ENCODE measurements around the gene C20orf96. TPM values are rescaled to one million over a fixed set of nuclear protein-coding genes. Genes with fewer than 3 reads are reported as not detected.
"Not testable (repeated sequence)": the region's sequence is repeated elsewhere in the genome, so short reads cannot be mapped to it uniquely, and the experiment has no call there.

C20orf96 gene
- total RNA-seq, 1 experiment from 2014 or later: 2.0 TPM

- no peaks in the 10 kb centered on the region for H3K9me3 ChIP-seq (ENCODE audit: low read length)
Observed at GRCh38 chr20:266596-267562, 23.7 kb downstream of the C20orf96 start.

GRCh38 chr20:263701-264100 is 26.8 kb downstream of the C20orf96 start:
- Histone ChIP-seq H2AFZ (ENCODE audit: low read length) (no peak overlapping the region), H3K9me3 (ENCODE audit: low read length) (no peaks in the 10 kb centered on the region), H3K27ac (ENCODE audit: low read length) (no peak overlapping the region), H3K36me3 (ENCODE audit: insufficient read depth, low read length) (no peaks in the 10 kb centered on the region), H3K4me2 (ENCODE audit: low read depth, low read length, poor library complexity, severe bottlenecking) (no peak overlapping the region), H3K4me1 (ENCODE audit: low read length) (peaks cover 9% of the 10 kb centered on the region), H3K9ac (ENCODE audit: low read length) (no peak overlapping the region), H3K4me3 (ENCODE audit: low read length) (no peak overlapping the region), H3K27me3 (ENCODE audit: low read length) (no peaks in the 10 kb centered on the region), H4K20me1 (ENCODE audit: insufficient read depth, low read depth, low read length) (no peaks in the 10 kb centered on the region), H3K79me2 (ENCODE audit: low read length) (no peaks in the 10 kb centered on the region), H3K9me2 (replicated peaks; ENCODE audit: insufficient read depth, low read length) (no peaks in the 10 kb centered on the region)
- DNase-seq: no peak

More at GRCh38 chr20:266596-267562, 23.7 kb downstream of the C20orf96 start:
- peak overlapping the region; percentile 58 for H3K4me3 ChIP-seq (ENCODE audit: low read length)
- H3K4me1 ChIP-seq (ENCODE audit: low read length): peaks cover 9% of the 10 kb centered on the region
- H3K79me2 ChIP-seq (ENCODE audit: low read length): no peaks in the 10 kb centered on the region
- no peaks in the 10 kb centered on the region for H4K20me1 ChIP-seq (ENCODE audit: insufficient read depth, low read depth, low read length)
- no peaks in the 10 kb centered on the region for H3K36me3 ChIP-seq (ENCODE audit: insufficient read depth, low read length)
- peak overlapping the region; percentile 73 for H3K4me2 ChIP-seq (ENCODE audit: low read depth, low read length, poor library complexity, severe bottlenecking)
- H3K9ac ChIP-seq (ENCODE audit: low read length): peak overlapping the region; percentile 65
- peak overlapping the region; percentile 99 for H2AFZ ChIP-seq (ENCODE audit: low read length)
- no peaks in the 10 kb centered on the region for H3K9me2 ChIP-seq (replicated peaks; ENCODE audit: insufficient read depth, low read length)
- DNase-seq: peak; percentile 96
- no peak overlapping the region for H3K27ac ChIP-seq (ENCODE audit: low read length)
- H3K27me3 ChIP-seq (ENCODE audit: low read length): no peaks in the 10 kb centered on the region

DNA sequence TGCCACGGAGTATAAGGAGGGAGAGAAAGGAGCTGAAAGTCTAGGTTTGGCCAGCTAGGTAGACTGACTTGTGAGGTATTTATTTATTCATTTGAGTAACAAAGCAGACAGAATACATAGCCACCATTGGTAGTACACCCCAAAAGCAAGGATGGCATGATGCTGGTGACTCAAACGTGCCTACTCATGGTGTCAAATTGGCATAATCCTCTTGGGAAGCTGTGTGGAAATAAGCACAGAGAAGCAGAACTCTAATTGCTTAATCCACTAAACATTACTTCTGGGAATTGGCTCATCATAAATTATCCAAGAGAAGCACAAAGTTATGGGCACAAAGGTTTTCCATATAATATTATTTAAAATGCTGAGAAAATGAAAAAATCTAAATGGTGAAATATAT is 30.6 kb downstream of the C20orf96 start:
- no peak for DNase-seq
- Histone ChIP-seq H3K9ac (ENCODE audit: low read length) (no peak overlapping the region), H2AFZ (ENCODE audit: low read length) (no peak overlapping the region)

GRCh38 chr20:258963-259362 is 31.6 kb downstream of the C20orf96 start:
- no peaks in the 10 kb centered on the region for H3K79me2 ChIP-seq (ENCODE audit: low read length)
- no peak overlapping the region for H3K9ac ChIP-seq (ENCODE audit: low read length)
- no peak overlapping the region for H2AFZ ChIP-seq (ENCODE audit: low read length)
- no peaks in the 10 kb centered on the region for H3K27me3 ChIP-seq (ENCODE audit: low read length)
- H3K4me1 ChIP-seq (ENCODE audit: low read length): no peaks in the 10 kb centered on the region
- H3K27ac ChIP-seq (ENCODE audit: low read length): no peak overlapping the region
- DNase-seq: peak; percentile 47
- H3K4me2 ChIP-seq (ENCODE audit: low read depth, low read length, poor library complexity, severe bottlenecking): no peak overlapping the region
- H4K20me1 ChIP-seq (ENCODE audit: insufficient read depth, low read depth, low read length): no peaks in the 10 kb centered on the region
- no peaks in the 10 kb centered on the region for H3K9me2 ChIP-seq (replicated peaks; ENCODE audit: insufficient read depth, low read length)
- H3K4me3 ChIP-seq (ENCODE audit: low read length): no peak overlapping the region
- no peaks in the 10 kb centered on the region for H3K9me3 ChIP-seq (ENCODE audit: low read length)
- H3K36me3 ChIP-seq (ENCODE audit: insufficient read depth, low read length): no peaks in the 10 kb centered on the region

More for the DNA sequence above, 30.6 kb downstream of the C20orf96 start:
- Histone ChIP-seq H3K9me2 (replicated peaks; ENCODE audit: insufficient read depth, low read length) (no peaks in the 10 kb centered on the region), H3K4me3 (ENCODE audit: low read length) (no peak overlapping the region), H3K9me3 (ENCODE audit: low read length) (no peaks in the 10 kb centered on the region), H3K27me3 (ENCODE audit: low read length) (no peaks in the 10 kb centered on the region), H3K27ac (ENCODE audit: low read length) (no peak overlapping the region), H4K20me1 (ENCODE audit: insufficient read depth, low read depth, low read length) (no peaks in the 10 kb centered on the region), H3K4me2 (ENCODE audit: low read depth, low read length, poor library complexity, severe bottlenecking) (no peak overlapping the region), H3K36me3 (ENCODE audit: insufficient read depth, low read length) (no peaks in the 10 kb centered on the region), H3K4me1 (ENCODE audit: low read length) (no peaks in the 10 kb centered on the region), H3K79me2 (ENCODE audit: low read length) (no peaks in the 10 kb centered on the region)

GRCh38 chr20:258269-258858 is 32.2 kb downstream of the C20orf96 start:
- no peak overlapping the region for H3K27ac ChIP-seq (ENCODE audit: low read length)
- H4K20me1 ChIP-seq (ENCODE audit: insufficient read depth, low read depth, low read length): no peaks in the 10 kb centered on the region
- no peaks in the 10 kb centered on the region for H3K79me2 ChIP-seq (ENCODE audit: low read length)
- no peaks in the 10 kb centered on the region for H3K36me3 ChIP-seq (ENCODE audit: insufficient read depth, low read length)
- no peak overlapping the region for H3K4me3 ChIP-seq (ENCODE audit: low read length)
- H2AFZ ChIP-seq (ENCODE audit: low read length): no peak overlapping the region
- H3K9me3 ChIP-seq (ENCODE audit: low read length): no peaks in the 10 kb centered on the region
- no peak overlapping the region for H3K9ac ChIP-seq (ENCODE audit: low read length)
- no peaks in the 10 kb centered on the region for H3K27me3 ChIP-seq (ENCODE audit: low read length)
- no peak overlapping the region for H3K4me2 ChIP-seq (ENCODE audit: low read depth, low read length, poor library complexity, severe bottlenecking)
- H3K4me1 ChIP-seq (ENCODE audit: low read length): no peaks in the 10 kb centered on the region
- no peaks in the 10 kb centered on the region for H3K9me2 ChIP-seq (replicated peaks; ENCODE audit: insufficient read depth, low read length)
- DNase-seq: no peak

DNA sequence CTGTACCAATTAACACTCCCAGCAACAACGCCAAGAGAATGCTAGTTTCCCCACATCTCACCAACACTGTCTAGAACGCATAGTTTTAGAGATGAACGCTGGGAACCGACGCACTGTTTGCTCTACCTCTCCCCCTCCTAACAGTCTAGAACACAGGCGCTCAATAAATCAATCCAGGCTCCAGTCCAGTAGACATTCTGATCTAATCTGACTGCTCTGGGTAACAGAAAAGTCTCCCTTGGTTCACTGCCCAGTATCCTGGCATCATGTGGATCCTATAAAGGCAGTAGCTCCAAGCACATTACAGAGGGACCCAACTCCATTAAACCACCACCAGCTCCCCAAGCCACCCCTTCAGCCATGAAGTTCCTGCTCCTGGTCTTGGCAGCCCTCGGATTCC is 33.1 kb downstream of the C20orf96 start, which contains the start of gene DEFB132:
TSS of gene DEFB132 (plus strand) at position 306 of the 400 bp plus-strand sequence. CDS start at position 361, 55 bp downstream.
- no peak within 1 kb of the TSS for H3K4me2 ChIP-seq (ENCODE audit: low read depth, low read length, poor library complexity, severe bottlenecking)
- H3K27me3 ChIP-seq (ENCODE audit: low read length): no peaks in the 10 kb centered on the region
- H3K4me1 ChIP-seq (ENCODE audit: low read length): no peaks in the 10 kb centered on the region
- H3K4me3 ChIP-seq (ENCODE audit: low read length): no peak within 1 kb of the TSS
- H3K9me3 ChIP-seq (ENCODE audit: low read length): no peaks in the 10 kb centered on the region
- no peak for DNase-seq
- no peak within 1 kb of the TSS for H2AFZ ChIP-seq (ENCODE audit: low read length)
- H3K9ac ChIP-seq (ENCODE audit: low read length): no peak within 1 kb of the TSS
- no peaks in the 10 kb centered on the region for H4K20me1 ChIP-seq (ENCODE audit: insufficient read depth, low read depth, low read length)
- H3K27ac ChIP-seq (ENCODE audit: low read length): no peak within 1 kb of the TSS
- no peaks in the 10 kb centered on the region for H3K79me2 ChIP-seq (ENCODE audit: low read length)
- no peaks in the 10 kb centered on the region for H3K9me2 ChIP-seq (replicated peaks; ENCODE audit: insufficient read depth, low read length)
- H3K36me3 ChIP-seq (ENCODE audit: insufficient read depth, low read length): no peaks in the 10 kb centered on the region

DNA sequence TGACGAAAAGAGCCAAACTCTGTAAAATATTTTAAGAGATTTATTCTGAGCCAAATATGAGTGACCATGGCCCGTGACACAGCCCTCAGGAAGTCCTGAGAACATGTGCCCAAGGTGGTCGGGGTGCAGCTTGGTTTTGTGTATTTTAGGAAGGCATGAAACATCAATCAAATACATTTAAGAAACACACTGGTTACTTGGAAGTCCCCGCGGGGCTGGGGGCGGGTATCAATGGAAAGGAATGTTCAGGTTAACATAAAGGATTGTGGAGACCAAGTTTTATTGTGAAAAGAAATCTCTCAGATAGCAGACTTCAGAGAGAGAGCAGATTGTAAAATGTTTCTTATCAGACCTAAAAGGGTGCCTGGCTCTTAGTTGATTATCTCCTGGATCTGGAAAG is 37.1 kb downstream of the C20orf96 start:
- not testable (repeated sequence) for H3K36me3 ChIP-seq (ENCODE audit: insufficient read depth, low read length); H2AFZ ChIP-seq (ENCODE audit: low read length); H3K4me3 ChIP-seq (ENCODE audit: low read length); H3K4me1 ChIP-seq (ENCODE audit: low read length); H3K9ac ChIP-seq (ENCODE audit: low read length); H4K20me1 ChIP-seq (ENCODE audit: insufficient read depth, low read depth, low read length); H3K27me3 ChIP-seq (ENCODE audit: low read length); H3K79me2 ChIP-seq (ENCODE audit: low read length); H3K9me3 ChIP-seq (ENCODE audit: low read length); H3K9me2 ChIP-seq (replicated peaks; ENCODE audit: insufficient read depth, low read length); DNase-seq; H3K4me2 ChIP-seq (ENCODE audit: low read depth, low read length, poor library complexity, severe bottlenecking); H3K27ac ChIP-seq (ENCODE audit: low read length)

GRCh38 chr20:252801-253200 is 37.7 kb downstream of the C20orf96 start:
- Histone ChIP-seq H2AFZ (ENCODE audit: low read length) (no peak overlapping the region), H4K20me1 (ENCODE audit: insufficient read depth, low read depth, low read length) (no peaks in the 10 kb centered on the region), H3K9ac (ENCODE audit: low read length) (no peak overlapping the region), H3K79me2 (ENCODE audit: low read length) (no peaks in the 10 kb centered on the region), H3K4me1 (ENCODE audit: low read length) (0 out of 2 replicates have a peak, but pooled peaks cover 2% of the 10 kb centered on the region), H3K27me3 (ENCODE audit: low read length) (no peaks in the 10 kb centered on the region), H3K36me3 (ENCODE audit: insufficient read depth, low read length) (no peaks in the 10 kb centered on the region), H3K9me2 (replicated peaks; ENCODE audit: insufficient read depth, low read length) (no peaks in the 10 kb centered on the region), H3K9me3 (ENCODE audit: low read length) (no peaks in the 10 kb centered on the region), H3K4me2 (ENCODE audit: low read depth, low read length, poor library complexity, severe bottlenecking) (no peak overlapping the region), H3K4me3 (ENCODE audit: low read length) (no peak overlapping the region), H3K27ac (ENCODE audit: low read length) (no peak overlapping the region)
- DNase-seq: no peak

Data from Karpas-422 (cell line).